ENCODE results near the gene LUC7L.
"Not testable (repeated sequence)": the region's sequence is repeated elsewhere in the genome, so short reads cannot be mapped to it uniquely, and the experiment has no call there.

The LUC7L gene

DNA sequence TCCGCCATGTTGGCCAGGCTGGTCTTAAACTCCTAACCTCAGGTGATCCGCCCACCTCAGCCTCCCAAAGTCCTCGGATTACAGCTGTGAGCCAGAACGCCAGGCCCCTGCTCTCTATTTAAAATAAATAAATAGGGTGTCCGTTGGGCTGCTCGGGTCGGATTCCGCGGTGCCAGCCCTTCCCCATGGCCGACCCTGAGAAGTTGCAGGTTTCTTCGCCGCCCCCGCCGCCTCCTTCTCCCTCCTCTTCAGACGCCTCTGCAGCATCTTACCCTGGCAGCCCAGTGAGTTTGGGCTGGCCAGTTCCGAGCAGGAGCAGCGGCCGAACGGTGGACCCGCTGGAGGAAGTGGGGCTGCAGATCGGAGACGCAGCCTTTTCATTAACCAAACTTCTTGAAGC, 1.7 kb upstream of the LUC7L start:
- DNase-seq (ENCODE audit: insufficient read length, low spot score) (no peak), FAIRE-seq (no peak)

DNA sequence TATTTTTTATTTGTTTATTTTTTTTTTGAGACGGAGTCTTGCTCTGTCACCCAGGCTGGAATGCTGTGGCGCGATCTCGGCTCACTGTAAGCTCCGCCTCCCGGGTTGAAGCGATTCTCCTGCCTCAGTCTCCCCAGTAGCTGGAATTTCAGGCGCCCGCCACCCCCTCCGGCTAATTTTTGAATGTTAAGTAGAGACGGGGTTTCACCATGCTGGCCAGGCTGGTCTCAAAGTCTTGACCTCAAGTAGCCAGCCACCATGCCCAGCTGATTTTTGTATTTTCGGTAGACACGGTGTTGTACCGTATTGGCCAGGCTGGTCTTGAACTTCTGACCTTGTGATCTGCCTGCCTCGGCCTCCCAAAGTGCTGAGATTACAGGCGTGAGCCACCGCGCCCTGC, 1.1 kb upstream of the LUC7L start:
- DNase-seq (ENCODE audit: insufficient read length, low spot score); FAIRE-seq: not testable (repeated sequence)

- no peak for FAIRE-seq
These were observed 557 bp upstream of the LUC7L start for GRCh38 chr16:229731-230281.

DNA sequence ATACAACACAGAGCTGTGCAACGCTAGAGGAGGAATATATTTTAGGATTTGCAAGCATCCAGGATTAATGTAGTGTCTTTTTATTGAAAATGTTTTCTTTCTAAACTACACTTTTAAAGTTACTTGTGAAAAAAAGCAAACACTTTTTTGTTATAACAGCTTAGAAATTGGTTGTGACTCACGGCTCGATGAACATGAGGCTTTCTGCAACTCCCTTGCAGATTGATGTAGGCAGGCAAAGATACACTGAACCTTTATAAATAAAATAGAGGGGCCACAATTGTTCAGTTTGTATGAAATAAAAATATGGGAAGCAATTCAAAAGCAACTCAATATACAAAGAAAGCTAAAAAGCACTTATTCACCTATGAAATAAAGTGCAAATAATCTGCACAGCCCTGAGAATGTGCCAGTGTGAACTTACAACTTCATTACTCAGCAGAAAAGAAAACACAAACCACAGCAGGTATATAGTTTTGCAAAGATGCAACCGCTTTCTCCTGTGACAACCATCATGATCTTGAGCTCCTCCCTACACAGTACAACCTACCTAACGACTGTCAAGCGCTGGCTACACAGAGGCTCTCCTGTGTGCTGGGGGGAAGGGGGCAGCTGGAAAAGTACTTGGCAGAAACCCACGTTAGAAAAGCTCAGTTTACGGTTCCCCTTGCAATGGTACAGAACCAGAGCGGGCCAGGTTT, 948 bp downstream of the LUC7L start:
- no peak for DNase-seq (ENCODE audit: insufficient read length, low spot score)
- FAIRE-seq: no peak

More at GRCh38 chr16:229731-230281, 557 bp upstream of the LUC7L start:
- DNase-seq (ENCODE audit: insufficient read length, low spot score): no peak

- DNase-seq (ENCODE audit: insufficient read length, low spot score) (no peak), FAIRE-seq (no peak)
These were observed 9.2 kb downstream of the LUC7L start for GRCh38 chr16:220021-220420.

DNA sequence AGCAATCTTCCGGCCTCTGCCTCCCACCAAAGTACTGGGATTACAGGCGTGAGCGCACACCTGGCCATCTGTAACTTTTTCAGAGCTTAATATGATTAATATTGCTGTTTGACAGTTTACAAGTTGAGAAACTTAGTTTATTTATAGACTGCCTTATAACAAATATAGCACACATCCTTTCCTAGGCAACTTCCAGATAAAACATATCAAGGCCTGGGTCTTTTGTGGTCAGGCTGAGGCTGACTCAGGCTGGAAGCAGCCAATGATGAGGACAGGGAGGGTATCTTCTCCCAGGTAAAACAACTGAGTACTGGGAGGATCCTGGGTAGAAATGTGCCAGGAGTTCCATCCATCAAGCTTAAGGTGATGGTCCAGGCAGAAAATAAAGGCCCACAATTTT, 16.2 kb downstream of the LUC7L start:
- FAIRE-seq (no peak), DNase-seq (ENCODE audit: insufficient read length, low spot score) (no peak)

DNA sequence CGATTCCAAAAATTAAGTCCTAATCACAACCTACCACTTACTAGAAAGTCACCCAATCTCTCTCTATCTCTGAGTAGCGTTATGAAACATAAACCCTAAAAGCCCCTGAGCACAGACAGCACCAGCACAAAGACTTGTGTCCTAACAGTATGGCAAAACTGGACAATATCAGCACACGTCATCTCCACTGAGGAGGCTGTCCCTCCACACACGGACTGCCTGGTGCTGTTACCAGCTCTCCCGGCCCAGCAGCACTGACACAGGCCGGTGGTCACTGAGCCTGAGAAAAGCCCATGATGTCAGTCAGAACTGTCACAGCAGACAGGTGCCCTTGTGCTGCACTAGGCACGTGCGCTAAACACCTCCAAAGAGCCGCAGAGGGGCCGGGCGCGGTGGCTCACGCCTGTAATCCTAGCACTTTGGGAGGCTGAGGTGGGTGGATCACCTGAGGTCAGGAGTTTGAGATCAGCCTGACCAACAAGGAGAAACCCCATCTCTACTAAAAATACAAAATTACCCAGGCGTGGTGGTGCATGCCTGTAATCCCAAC, 17.5 kb downstream of the LUC7L start:
- FAIRE-seq: not testable (repeated sequence)

GRCh38 chr16:209359-209758, 19.9 kb downstream of the LUC7L start:
- not testable (repeated sequence) for FAIRE-seq; DNase-seq (ENCODE audit: insufficient read length, low spot score)

More for the DNA sequence above, 17.5 kb downstream of the LUC7L start:
- not testable (repeated sequence) for DNase-seq (ENCODE audit: insufficient read length, low spot score)

DNA sequence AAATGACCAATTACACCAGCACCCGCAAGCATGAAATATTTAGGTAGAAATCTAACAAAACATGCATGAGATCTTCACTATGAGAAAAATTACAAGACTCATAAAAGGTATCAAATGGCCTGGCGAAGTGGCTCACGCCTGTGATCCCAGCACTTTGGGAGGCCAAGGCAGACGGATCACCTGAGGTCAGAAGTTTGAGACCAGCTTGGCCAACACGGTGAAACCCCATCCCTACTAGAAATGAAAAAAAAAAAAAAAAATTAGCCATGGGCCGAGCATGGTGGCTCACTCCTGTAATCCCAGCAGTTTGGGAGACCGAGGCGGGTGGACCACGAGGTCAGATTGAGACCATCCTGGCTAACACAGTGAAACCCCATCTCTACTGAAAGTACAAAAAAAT, 25.2 kb downstream of the LUC7L start:
- FAIRE-seq: not testable (repeated sequence)

GRCh38 chr16:203246-203645, 26.0 kb downstream of the LUC7L start:
- DNase-seq (ENCODE audit: insufficient read length, low spot score): no peak
- no peak for FAIRE-seq

More for the DNA sequence above, 25.2 kb downstream of the LUC7L start:
- not testable (repeated sequence) for DNase-seq (ENCODE audit: insufficient read length, low spot score)

- DNase-seq (ENCODE audit: insufficient read length, low spot score) (no peak), FAIRE-seq (no peak)
These were observed 28.9 kb downstream of the LUC7L start for GRCh38 chr16:200388-200787.

GRCh38 chr16:194516-194915, 34.7 kb downstream of the LUC7L start:
- no peak for DNase-seq (ENCODE audit: insufficient read length, low spot score)
- FAIRE-seq: no peak

DNA sequence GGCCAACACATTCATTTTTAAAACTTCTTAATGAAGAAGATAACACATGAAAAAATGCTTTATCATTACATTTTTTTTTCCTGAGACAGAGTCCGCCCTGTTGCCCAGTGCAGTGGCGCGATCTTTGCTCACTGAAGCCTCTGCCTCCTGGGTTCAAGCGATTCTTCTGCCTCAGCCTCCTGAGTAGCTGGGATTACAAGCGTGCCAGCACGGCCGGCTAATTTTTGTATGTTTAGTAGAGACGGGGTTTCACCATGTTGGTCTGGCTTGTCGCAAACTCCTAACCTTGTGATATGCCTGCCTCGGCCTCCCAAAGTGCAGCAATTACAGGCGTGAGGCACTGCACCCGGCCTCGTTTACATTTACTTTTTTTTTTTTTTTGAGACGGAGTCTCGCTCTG, 35.8 kb downstream of the LUC7L start:
- DNase-seq (ENCODE audit: insufficient read length, low spot score): no peak
- FAIRE-seq: no peak

DNA sequence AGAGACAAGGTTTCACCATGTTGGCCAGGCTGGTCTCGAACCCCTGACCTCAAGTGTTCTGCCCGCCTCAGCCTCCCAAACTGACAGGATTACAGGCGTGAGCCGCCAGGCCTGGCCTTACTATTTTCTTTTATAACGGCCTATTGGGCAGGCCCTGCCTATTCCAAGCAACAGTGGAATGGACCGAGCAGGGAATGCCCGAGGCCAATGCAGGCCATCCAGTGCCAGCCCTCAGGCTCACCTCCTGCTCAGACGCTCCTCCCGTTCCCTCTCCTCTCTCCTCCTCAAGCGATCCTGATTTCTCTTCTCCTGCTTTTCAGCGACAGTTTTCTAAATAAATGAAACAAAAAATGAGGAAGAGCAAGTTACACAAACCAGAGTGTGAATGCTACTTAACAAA, 36.6 kb downstream of the LUC7L start:
- no peak for FAIRE-seq
- no peak for DNase-seq (ENCODE audit: insufficient read length, low spot score)

DNA sequence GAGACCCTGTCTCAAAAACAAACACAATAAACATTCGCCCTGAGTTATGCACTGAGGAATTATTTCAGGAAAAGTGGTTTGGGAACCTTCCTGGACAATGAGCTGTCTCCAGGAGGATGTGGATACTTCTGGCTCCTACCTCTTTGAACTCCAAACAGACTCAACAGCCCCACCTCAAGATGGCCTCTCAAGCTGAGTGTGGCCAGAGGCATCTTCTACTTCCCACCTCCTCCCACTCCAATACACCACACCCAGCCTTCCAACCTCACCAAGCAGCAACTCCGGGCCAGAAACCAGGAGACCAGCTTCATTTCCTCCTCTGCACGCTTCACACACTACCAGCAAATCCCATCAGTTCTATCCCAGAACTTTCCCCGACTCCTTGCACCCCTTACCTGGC, 37.4 kb downstream of the LUC7L start:
- FAIRE-seq: no peak
- no peak for DNase-seq (ENCODE audit: insufficient read length, low spot score)

DNA sequence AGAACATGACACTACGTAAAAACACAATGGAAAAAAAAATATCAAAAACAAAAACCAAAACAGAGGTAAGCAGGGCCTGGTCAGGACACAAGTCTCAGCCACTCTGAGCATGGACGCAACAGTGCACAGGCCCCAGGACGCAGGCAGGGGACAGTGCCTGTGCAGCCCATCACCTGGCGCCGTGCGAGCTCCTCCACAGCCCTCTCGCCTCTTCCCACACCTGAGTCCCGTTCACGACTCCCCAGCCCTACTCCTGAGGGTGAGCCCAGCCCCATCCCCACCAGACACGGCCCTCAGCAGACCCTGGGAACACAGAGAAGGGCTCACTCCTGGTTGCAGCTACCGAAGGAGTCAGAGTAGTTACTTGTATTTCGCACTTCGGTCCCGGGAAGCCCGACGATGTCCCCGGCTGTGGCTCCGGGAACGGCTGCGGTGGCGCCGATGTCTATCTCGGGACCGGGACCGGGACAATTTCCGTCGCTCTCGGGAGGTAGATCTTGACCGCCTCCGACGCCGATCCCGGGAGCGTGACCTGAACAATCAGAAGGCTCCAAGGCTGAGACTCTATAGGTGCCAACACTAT, 39.6 kb downstream of the LUC7L start:
- FAIRE-seq (no peak), DNase-seq (ENCODE audit: insufficient read length, low spot score) (no peak)

- no peak for DNase-seq (ENCODE audit: insufficient read length, low spot score)
- FAIRE-seq: no peak
These were observed 40.6 kb downstream of the LUC7L start for GRCh38 chr16:188674-189073.

DNA sequence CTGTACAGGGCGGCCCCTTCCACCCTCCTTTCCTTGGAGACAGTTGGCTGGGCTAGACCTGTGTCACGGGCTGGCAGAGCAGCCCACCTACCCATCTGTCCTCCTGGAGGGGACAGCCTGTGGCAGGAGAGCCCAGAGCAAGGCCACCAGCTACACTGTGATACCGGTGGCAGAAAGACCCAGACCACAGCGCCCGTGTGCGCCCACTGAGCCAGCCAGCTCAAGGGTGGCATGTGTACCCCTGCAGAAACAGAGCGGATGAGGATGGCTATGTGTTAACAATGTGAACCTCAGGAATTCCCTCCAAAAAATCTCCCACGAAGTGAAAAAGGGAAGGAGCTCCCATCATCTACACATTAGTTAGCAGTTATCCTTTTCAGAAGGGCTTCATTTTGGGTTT, 41.9 kb downstream of the LUC7L start:
- FAIRE-seq: no peak

DNA sequence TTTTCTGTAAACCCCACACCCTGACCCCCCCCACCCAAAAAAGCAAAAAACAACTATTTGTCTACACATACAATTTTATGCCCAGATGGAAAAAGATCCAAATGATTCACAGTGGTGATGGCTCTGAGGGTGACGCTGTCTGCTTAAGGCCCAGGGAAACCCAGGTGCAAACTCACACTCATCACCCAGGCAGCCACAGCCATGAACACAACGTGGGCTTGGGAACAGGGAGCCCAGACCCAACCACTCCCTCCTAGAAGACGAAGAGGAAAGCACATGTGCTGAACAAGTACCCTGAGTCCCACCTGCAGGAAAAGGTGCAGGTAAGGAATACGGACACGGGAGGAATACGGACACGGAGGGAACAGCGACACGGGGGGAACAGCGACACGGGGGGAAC, 43.6 kb downstream of the LUC7L start:
- no peak for FAIRE-seq
- DNase-seq (ENCODE audit: insufficient read length, low spot score): no peak

More for the DNA sequence above, 41.9 kb downstream of the LUC7L start:
- DNase-seq (ENCODE audit: insufficient read length, low spot score): no peak

DNA sequence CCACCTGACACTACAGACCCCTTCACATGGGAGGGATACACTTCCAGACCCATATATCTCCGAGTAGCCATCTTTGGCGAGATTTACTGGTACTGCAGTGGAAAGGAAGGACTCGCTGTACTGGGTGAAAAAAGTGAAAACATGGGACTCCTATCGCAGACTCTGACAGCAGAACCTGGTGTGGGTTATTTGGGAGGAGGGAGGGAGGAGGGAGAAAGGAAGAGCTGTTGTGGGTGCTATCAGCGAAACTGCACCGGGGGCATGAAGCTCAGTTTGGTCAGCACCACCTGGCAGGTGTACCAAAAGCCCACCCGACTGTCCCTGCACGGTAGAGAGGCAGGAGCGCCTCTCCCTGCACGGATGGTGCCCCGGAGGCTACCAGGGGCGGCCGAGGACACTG, 44.0 kb downstream of the LUC7L start:
- FAIRE-seq (no peak), DNase-seq (ENCODE audit: insufficient read length, low spot score) (no peak)

- DNase-seq (ENCODE audit: insufficient read length, low spot score) (no peak), FAIRE-seq (no peak)
These were observed 46.2 kb downstream of the LUC7L start for GRCh38 chr16:183005-183404.

DNA sequence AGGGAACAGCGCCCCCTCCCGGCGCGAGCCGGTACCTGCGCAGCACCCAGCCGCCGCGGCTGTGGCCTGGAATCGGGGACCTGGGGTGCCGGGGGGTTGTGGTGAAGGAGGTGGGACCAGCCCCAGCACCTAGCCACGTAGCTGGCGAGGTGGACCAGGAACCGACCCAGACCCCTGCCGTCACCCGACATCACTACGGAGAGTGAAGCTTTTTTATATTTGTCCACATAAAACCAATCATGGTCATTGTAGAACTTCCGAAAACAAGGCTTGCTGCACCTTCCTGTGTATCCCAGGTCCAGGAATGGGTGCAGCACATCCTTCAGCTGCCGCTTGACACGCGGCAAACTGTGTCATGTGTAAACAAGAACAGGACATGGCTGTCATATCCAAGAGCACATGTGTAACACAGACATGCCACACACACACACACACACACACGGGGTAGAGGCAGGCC, 47.7 kb downstream of the LUC7L start:
- FAIRE-seq: no peak
- no peak for DNase-seq (ENCODE audit: insufficient read length, low spot score)
